ENCODE data around the gene ST6GALNAC2. TPM values are rescaled to one million over a fixed set of nuclear protein-coding genes. Genes with fewer than 3 reads are reported as not detected.

ST6GALNAC2 gene
- total RNA-seq, 1 donor from 2014 or later, result 13.6 TPM

DNA sequence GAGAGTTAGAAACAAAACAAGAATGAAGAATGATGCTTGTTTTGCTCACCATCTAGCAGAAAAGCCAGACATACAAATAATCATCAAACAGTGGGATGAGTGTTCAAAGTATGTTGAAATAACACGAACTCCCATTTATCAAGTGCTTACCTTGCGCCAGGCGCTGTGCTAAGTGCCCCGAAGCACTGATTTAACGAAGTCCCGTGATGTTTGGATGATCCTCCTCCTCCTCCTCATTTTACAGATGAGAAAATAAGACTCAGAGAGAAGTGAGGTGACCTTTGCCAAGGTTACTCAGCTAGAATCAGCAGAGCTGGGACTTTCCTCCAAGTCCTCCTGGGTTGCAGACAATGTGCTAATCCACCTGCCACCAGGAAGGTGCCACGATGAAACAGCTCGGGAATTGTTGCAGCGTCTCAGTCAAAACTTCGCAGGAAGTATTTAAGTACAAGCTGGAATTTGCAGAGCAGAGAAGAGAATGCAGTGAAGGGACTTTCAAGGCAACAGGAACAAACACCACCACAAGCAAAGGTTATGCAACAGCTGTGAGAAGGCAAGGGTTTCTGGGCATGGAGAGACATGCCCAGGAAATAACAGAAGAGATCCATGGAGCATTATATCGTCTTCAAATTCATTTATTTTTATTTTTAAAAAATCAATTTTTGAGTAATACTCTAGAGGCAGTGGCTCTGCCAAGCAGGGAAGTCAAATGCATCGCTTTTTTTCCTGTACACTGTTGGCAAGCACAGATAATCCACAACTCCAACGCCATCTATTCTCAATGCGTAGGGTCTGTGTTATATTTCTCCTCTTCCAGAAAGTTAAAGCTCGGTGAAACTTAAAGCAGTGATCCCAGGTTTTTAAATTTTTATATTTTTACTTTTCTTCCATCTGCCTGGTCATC is 34.7 kb downstream of the ST6GALNAC2 start:
- TF ChIP-seq, protein P1, sequence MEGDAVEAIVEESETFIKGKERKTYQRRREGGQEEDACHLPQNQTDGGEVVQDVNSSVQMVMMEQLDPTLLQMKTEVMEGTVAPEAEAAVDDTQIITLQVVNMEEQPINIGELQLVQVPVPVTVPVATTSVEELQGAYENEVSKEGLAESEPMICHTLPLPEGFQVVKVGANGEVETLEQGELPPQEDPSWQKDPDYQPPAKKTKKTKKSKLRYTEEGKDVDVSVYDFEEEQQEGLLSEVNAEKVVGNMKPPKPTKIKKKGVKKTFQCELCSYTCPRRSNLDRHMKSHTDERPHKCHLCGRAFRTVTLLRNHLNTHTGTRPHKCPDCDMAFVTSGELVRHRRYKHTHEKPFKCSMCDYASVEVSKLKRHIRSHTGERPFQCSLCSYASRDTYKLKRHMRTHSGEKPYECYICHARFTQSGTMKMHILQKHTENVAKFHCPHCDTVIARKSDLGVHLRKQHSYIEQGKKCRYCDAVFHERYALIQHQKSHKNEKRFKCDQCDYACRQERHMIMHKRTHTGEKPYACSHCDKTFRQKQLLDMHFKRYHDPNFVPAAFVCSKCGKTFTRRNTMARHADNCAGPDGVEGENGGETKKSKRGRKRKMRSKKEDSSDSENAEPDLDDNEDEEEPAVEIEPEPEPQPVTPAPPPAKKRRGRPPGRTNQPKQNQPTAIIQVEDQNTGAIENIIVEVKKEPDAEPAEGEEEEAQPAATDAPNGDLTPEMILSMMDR (IDR thresholded peaks at IDR 0.05; ENCODE audit: insufficient read depth, low read length, poor library complexity, severe bottlenecking), result no peak
- H3K36me3 ChIP-seq (ENCODE audit: control insufficient read depth, insufficient read depth, low read length), result no peaks in the 10 kb centered on the region
- H3K4me3 ChIP-seq (ENCODE audit: low read depth, low read length), result no peak overlapping the region
- no peak for DNase-seq (ENCODE audit: low read depth)
- H3K27me3 ChIP-seq (ENCODE audit: control insufficient read depth, insufficient read depth, low read length), result no peaks in the 10 kb centered on the region

DNA sequence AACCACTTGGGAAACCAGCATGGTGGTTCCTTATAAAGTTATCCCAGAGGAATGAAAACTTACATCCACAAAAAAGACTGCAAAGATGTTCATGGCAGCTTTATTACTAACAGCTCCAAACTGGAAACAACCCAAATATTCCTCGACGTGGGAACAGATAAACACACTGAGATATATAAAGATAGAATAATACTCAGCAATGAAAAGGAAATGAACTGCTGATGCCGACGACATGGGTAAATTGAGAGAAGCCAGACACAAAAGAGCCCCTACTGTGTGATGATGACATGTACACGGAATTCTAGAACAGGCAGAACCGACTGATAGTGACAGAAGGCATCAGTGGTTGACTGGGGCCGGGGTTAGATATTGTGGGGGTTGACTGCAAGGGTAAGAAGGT is 36.1 kb downstream of the ST6GALNAC2 start:
- no peak overlapping the region for H3K4me3 ChIP-seq (ENCODE audit: low read depth, low read length)
- H3K27me3 ChIP-seq (ENCODE audit: control insufficient read depth, insufficient read depth, low read length), result no peaks in the 10 kb centered on the region
- no peak for DNase-seq (ENCODE audit: low read depth)
- H3K36me3 ChIP-seq (ENCODE audit: control insufficient read depth, insufficient read depth, low read length), result no peaks in the 10 kb centered on the region
- TF ChIP-seq, protein P1 (IDR thresholded peaks at IDR 0.05; ENCODE audit: insufficient read depth, low read length, poor library complexity, severe bottlenecking), result no peak

GRCh38 chr17:76549215-76549518 is 36.5 kb downstream of the ST6GALNAC2 start:
- no peak for DNase-seq (ENCODE audit: low read depth)
- Histone ChIP-seq H3K27me3 (ENCODE audit: control insufficient read depth, insufficient read depth, low read length) (no peaks in the 10 kb centered on the region), H3K4me3 (ENCODE audit: low read depth, low read length) (no peak overlapping the region), H3K36me3 (ENCODE audit: control insufficient read depth, insufficient read depth, low read length) (no peaks in the 10 kb centered on the region)
- TF ChIP-seq, protein P1 (IDR thresholded peaks at IDR 0.05; ENCODE audit: insufficient read depth, low read length, poor library complexity, severe bottlenecking), result no peak

DNA sequence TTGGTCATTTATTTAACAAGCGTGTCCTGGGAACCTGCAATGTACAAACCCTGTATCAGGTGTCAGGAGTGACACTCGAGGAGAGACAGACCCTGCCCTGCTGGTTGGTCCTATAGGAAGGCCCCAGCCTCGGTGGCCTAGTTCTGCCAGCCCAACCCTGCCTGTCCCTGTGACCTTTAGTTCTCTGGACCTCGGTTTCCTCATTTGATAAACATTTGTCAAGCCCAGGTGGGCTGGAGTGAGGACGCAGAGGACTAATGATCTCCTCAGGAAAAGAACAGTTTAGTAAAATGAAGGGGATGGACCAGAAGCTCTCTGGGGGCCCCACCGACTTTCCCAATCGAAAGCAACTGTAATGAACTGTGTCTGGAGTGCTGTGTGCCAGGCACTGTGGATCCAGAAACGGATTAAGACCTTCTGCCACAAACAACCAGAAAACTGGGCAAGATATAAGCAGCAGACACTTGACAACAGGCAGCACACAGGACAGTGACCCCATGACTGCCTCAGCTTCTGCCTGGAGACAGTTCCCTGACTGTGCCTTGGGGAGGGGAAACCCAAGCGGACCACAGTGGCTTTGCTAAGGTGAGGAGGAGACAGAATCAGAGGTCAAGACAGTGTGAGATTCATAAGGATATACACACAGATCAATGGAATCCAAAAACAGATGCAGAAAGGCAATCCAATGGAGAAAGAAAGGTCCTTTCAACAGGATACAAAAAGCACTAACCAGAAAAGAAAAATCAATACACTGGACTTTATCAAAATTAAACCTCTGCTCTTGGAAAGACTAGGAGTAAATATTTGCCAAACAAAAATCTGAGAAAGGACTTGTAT is 37.1 kb downstream of the ST6GALNAC2 start:
- Histone ChIP-seq H3K4me3 (ENCODE audit: low read depth, low read length) (no peak overlapping the region), H3K27me3 (ENCODE audit: control insufficient read depth, insufficient read depth, low read length) (peaks cover 2% of the 10 kb centered on the region), H3K36me3 (ENCODE audit: control insufficient read depth, insufficient read depth, low read length) (no peaks in the 10 kb centered on the region)
- DNase-seq (ENCODE audit: low read depth), result no peak
- TF ChIP-seq, protein P1 (IDR thresholded peaks at IDR 0.05; ENCODE audit: insufficient read depth, low read length, poor library complexity, severe bottlenecking), result no peak

- TF ChIP-seq, protein P1 (IDR thresholded peaks at IDR 0.05; ENCODE audit: insufficient read depth, low read length, poor library complexity, severe bottlenecking), result no peak
- H3K4me3 ChIP-seq (ENCODE audit: low read depth, low read length), result no peak overlapping the region
- H3K36me3 ChIP-seq (ENCODE audit: control insufficient read depth, insufficient read depth, low read length), result no peaks in the 10 kb centered on the region
- peaks cover 8% of the 10 kb centered on the region for H3K27me3 ChIP-seq (ENCODE audit: control insufficient read depth, insufficient read depth, low read length)
- no peak for DNase-seq (ENCODE audit: low read depth)
These were observed 37.9 kb downstream of the ST6GALNAC2 start for GRCh38 chr17:76547642-76548202.

All from kidney epithelial cell (primary cell).